ENCODE measurements around the gene PNMA8C. TPM values are rescaled to one million over a fixed set of nuclear protein-coding genes. Genes with fewer than 3 reads are reported as not detected.
"Not testable (repeated sequence)": the region's sequence is repeated elsewhere in the genome, so short reads cannot be mapped to it uniquely, and the experiment has no call there.

Gene PNMA8C
- total and polyA plus RNA-seq, 5 experiments from 2014 or later = not detected

- H3K9me3 Mint-ChIP-seq = no peaks in the 10 kb centered on the region
- DNase-seq (no peak), ATAC-seq (no peak)
- H3K4me3 Mint-ChIP-seq = no peak overlapping the region
- peaks cover 0 to 5% (median 3%) of the 10 kb centered on the region in 4 donors for H3K4me1 Mint-ChIP-seq
- H3K36me3 Mint-ChIP-seq = peaks cover 10 to 91% (median 34%) of the 10 kb centered on the region in 3 donors
- H3K27ac Mint-ChIP-seq = no peak overlapping the region
- H3K27me3 Mint-ChIP-seq = no peaks in the 10 kb centered on the region
- POLR2A ChIA-PET = no interaction called here
These were observed 46.9 kb downstream of the PNMA8C start for GRCh38 chr19:46381756-46382345.

GRCh38 chr19:46381346-46381745, 47.4 kb downstream of the PNMA8C start:
- DNase-seq (no peak), ATAC-seq (no peak)
- POLR2A ChIA-PET = no interaction called here
- Mint-ChIP-seq H3K4me3 (no peak overlapping the region), H3K27me3 (no peaks in the 10 kb centered on the region), H3K36me3 (peaks cover 10 to 92% (median 33%) of the 10 kb centered on the region in 3 donors), H3K4me1 (peaks cover 0 to 5% (median 3%) of the 10 kb centered on the region in 4 donors), H3K9me3 (no peaks in the 10 kb centered on the region), H3K27ac (no peak overlapping the region)

GRCh38 chr19:46380690-46381089, 48.0 kb downstream of the PNMA8C start:
- ATAC-seq = no peak
- Mint-ChIP-seq H3K4me3 (no peak overlapping the region), H3K4me1 (peaks cover 0 to 7% (median 3%) of the 10 kb centered on the region in 4 donors), H3K27me3 (no peaks in the 10 kb centered on the region), H3K27ac (no peak overlapping the region), H3K9me3 (no peaks in the 10 kb centered on the region), H3K36me3 (peaks cover 10 to 94% (median 33%) of the 10 kb centered on the region in 3 donors)
- POLR2A ChIA-PET = no interaction called here
- DNase-seq = no peak

GRCh38 chr19:46378268-46378667, 50.5 kb downstream of the PNMA8C start:
- no peaks in the 10 kb centered on the region for H3K9me3 Mint-ChIP-seq
- ATAC-seq (no peak), DNase-seq (no peak)
- POLR2A ChIA-PET = no interaction called here
- no peak overlapping the region for H3K4me3 Mint-ChIP-seq
- H3K4me1 Mint-ChIP-seq = peaks cover 0 to 8% (median 5%) of the 10 kb centered on the region in 4 donors
- H3K36me3 Mint-ChIP-seq = peaks cover 10 to 75% (median 27%) of the 10 kb centered on the region in 3 donors
- no peaks in the 10 kb centered on the region for H3K27me3 Mint-ChIP-seq
- peak overlapping the region in 1 of 10 donors; percentile 65 for H3K27ac Mint-ChIP-seq

GRCh38 chr19:46376241-46377153, 52.2 kb downstream of the PNMA8C start:
- POLR2A ChIA-PET = no interaction called here
- H3K27me3 Mint-ChIP-seq = no peaks in the 10 kb centered on the region
- H3K27ac Mint-ChIP-seq = peak overlapping the region in 3 of 10 donors; percentile 27 to 41 (median 35)
- peaks cover 10 to 66% (median 18%) of the 10 kb centered on the region in 3 donors for H3K36me3 Mint-ChIP-seq
- DNase-seq (no peak), ATAC-seq (no peak)
- no peak overlapping the region for H3K4me3 Mint-ChIP-seq
- H3K4me1 Mint-ChIP-seq = peaks cover 5 to 18% (median 10%) of the 10 kb centered on the region in 4 donors
- H3K9me3 Mint-ChIP-seq = no peaks in the 10 kb centered on the region

GRCh38 chr19:46375476-46376067, 53.2 kb downstream of the PNMA8C start:
- Mint-ChIP-seq H3K4me1 (peaks cover 13 to 22% (median 15%) of the 10 kb centered on the region in 4 donors), H3K27ac (peak overlapping the region in 1 of 10 donors; percentile 41), H3K36me3 (peaks cover 5 to 61% (median 11%) of the 10 kb centered on the region in 3 donors)
- DNase-seq, ATAC-seq, H3K27me3 Mint-ChIP-seq, POLR2A ChIA-PET, H3K4me3 Mint-ChIP-seq, H3K9me3 Mint-ChIP-seq: not testable (repeated sequence)

Other genes starting within 250 kb of the PNMA8C start
- gene IGFL1, start 199.2 kb downstream of the PNMA8C start, total RNA-seq = not detected
- not detected for gene IGFL1, start 199.2 kb downstream of the PNMA8C start, polyA plus RNA-seq
- gene HIF3A, start 131.9 kb downstream of the PNMA8C start, total RNA-seq = not detected
- gene HIF3A, start 131.9 kb downstream of the PNMA8C start, polyA plus RNA-seq = not detected
- 10 to 100 TPM; 47.3 to 47.7 TPM for gene PPP5C, start 81.8 kb downstream of the PNMA8C start, total RNA-seq
- gene PPP5C, start 81.8 kb downstream of the PNMA8C start, polyA plus RNA-seq = 10 to 100 TPM; 20.8 to 35.7 (median 31.0) TPM
- gene CCDC8, start 15.4 kb downstream of the PNMA8C start, total RNA-seq = not detected
- gene CCDC8, start 15.4 kb downstream of the PNMA8C start, polyA plus RNA-seq = not detected
- gene PNMA8A, start 42.6 kb upstream of the PNMA8C start, total RNA-seq = 1 to 10 TPM; 3.0 to 3.5 TPM
- not detected for gene PNMA8A, start 42.6 kb upstream of the PNMA8C start, polyA plus RNA-seq
- 1 to 10 TPM; 1.2 to 1.6 TPM for gene PNMA8B, start 66.9 kb upstream of the PNMA8C start, total RNA-seq
- gene PNMA8B, start 66.9 kb upstream of the PNMA8C start, polyA plus RNA-seq = under 1 TPM in 2 of 3 donors, not detected in 1; 0.20 to 0.91 TPM
- gene CALM3, start 172.4 kb upstream of the PNMA8C start, total RNA-seq = 100 to 1,000 TPM; 185 to 190 TPM
- gene CALM3, start 172.4 kb upstream of the PNMA8C start, polyA plus RNA-seq = 100 to 1,000 TPM; 188 to 221 (median 214) TPM
- gene PTGIR, start 196.2 kb upstream of the PNMA8C start, total RNA-seq = under 1 TPM in 1 of 2 experiments, not detected in 1; 0.25 TPM
- 1 to 10 TPM in 1 of 3 donors, under 1 TPM in 2; 0.12 to 2.8 (median 0.55) TPM for gene PTGIR, start 196.2 kb upstream of the PNMA8C start, polyA plus RNA-seq
- not detected for gene GNG8, start 207.3 kb upstream of the PNMA8C start, total RNA-seq
- gene GNG8, start 207.3 kb upstream of the PNMA8C start, polyA plus RNA-seq = not detected
- gene DACT3, start 232.2 kb upstream of the PNMA8C start, total RNA-seq = under 1 TPM in 1 of 2 experiments, not detected in 1; 0.13 TPM
- gene DACT3, start 232.2 kb upstream of the PNMA8C start, polyA plus RNA-seq = under 1 TPM in 1 of 3 donors, not detected in 2; 0.13 TPM

Measured in naive thymus-derived CD8-positive, alpha-beta T cell (primary cell).